GM18508 (cell line): ENCODE data around the gene DGKD.
"Not testable (repeated sequence)": the region's sequence is repeated elsewhere in the genome, so short reads cannot be mapped to it uniquely, and the experiment has no call there.

ENCODE experiments used
- ATAC-seq: cut with Tn5 transposase; IDR thresholded peaks from one replicate; pipeline ENCODE4 v1.9.1; 2021; ENCODE audit warnings: moderate number of reproducible peaks; ENCODE audit not compliant: insufficient read depth, unreplicated experiment

DGKD gene

DNA sequence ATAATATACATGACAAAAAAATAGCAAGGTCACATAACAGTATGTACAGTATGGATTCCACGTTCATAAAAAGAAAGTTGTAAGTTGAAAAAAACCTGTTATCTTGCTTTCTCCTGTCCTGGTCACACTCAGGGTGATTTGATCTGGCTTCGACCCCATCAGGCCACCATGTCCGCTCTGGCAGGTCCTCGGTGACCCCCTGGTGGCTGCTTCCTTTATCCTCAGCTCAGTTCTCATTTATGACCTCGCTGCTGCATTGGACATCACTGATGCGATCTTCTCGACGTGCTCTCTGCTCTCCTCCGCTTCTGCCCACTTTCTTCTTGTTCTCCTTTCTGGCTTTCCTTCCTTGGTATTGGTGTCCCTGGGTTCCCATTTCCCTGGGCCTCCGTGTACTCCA lies 29.7 kb downstream of the DGKD start:
- ATAC-seq: no peak

DNA sequence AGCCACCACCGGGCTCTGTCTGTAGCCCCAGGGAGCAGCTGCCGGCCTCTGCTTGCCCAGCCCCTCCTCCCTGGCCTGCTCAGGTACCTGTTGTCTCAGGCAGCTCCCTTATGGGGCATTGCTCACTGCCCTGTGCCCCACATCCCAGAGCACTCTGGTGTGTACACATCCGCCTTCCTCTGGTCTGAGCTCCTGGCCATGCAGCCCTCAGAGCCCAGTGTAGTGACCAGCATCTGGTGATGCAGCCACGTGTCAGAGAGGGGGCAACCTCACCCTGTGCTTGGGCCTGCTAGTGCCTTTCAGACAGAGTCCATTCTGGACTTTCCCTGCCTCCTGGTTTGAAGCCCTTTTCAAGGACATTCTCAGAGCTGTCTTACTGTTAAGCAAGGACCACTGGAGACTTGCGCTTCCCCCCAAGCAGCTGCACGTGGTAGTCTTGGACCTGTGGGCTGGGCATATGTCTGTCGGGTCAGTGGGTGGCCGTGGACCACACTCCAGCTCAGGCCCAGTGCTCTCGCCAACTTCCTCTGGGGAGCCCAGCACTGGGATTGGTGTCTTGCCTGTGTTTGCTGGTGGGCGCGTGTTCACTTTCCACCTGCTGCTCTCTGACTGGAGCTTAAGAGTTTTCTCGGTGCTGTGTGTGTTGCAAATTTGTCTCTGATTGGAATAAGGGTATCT lies 30.7 kb downstream of the DGKD start:
- ATAC-seq: no peak

DNA sequence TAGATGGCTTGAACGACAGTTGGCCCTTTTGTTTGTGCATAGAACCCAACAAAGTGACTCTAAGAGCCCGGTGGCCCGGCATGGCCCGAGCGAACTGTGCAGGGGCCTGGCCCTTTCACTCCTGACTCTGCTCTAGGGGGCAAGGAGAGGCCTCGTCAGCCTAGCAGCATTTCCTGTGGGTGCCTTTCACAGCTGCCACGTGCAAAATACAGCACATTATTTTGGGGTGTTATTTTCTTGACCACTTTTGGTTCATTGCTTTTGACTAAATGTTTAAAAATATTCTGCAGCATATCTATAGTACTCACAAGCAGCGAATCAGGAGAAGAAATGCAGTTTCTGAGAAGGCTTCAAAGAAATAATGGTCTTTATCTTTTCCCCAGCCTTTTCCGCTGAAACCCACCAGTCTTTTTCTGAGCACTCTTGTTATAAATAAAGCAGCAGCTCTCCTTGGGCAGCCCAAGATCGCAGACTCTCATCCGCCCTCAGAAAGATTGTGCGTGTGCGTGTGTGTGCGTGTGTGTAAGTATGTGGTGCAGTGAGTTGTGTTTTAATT lies 31.3 kb downstream of the DGKD start:
- ATAC-seq: peak; percentile 43

DNA sequence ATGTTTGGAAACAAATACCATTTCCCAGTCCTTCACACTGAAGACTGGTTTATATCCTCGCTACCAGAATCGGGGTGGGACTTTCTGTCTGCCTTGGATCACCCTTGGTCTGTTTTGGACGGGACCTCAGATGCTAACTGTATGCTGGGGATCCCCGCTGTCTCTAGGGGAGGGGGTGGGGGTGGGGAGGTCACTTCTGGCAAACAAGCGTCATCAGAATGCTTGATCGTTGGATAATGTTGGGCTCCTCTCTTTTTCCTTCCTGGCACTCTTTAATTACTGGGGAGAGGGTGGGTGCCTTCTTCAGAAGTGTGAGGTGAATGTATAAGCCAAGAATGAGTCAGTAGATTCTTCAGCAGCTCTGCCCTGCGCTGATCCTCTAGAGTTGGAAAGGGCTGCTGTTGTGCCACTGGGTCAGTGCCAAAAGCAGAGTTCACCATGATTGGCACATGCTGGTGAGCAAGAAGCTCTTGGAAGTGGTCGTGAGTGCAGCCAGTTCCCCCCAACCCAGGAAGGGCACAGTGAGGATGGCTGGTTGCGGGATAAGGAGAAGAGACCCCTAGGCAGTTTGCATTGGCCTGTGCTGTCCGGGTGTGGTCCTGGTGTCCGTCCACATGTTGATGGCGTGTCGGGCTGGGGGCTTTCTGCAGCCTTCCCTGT lies 32.2 kb downstream of the DGKD start:
- ATAC-seq: no peak

DNA sequence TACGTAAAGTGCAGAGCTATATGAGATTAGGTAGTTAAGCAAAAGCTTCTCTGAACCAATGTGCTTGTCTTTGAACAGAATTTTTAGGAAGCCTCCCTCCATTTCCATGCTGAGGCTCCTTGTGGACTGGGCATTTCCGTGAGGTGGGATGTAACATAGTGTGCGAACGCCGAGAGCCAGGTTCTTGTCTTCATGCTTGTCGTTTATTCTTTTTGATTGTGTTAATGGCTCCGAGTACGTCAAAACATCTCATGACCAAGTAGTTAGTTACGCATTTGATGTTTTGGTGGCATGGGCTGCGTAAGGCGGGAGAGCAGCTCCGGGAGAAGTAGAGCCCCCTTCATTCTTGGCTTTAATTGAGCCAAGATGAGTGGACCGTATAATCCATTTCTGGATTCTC lies 32.9 kb downstream of the DGKD start:
- ATAC-seq: no peak

DNA sequence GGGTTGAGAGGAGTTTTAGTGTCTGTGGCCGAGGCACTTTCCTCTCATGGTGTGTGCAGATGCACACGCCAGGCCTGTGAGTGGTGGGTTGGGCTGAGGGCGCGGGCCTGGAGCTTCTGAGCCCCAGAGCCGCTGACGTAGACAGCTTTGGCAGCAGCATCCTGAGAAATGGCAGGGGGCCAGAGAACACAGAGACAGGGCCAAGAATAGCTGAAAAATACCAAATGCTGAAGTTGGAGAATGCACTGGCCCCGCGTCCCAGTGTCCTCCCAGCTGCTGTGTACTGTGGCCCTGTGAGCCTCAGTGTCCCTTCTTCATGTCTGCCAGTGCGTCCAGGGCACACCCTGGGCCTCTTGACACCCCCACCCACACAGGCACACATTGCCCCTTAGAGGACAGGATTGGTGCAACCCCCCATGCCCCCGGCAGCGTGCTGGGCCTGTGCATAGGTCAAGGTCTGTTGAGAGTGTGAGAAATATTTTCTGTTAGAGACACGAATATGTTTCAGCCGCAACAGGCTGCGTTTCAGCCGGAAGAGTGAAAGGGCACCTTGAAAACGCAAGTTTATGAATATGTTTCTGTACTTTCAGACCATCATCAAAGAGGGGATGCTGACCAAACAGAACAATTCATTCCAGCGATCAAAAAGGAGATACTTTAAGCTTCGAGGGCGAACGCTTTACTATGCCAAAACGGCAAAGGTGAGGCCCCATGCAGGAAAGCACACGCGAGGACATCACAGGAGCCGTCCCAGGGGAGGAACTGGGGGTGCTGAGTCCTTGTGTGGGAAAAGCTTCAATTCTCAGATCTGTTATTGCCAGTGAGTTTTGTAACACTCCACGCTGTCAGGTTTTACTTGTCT lies 33.6 kb downstream of the DGKD start:
- ATAC-seq: no peak

DNA sequence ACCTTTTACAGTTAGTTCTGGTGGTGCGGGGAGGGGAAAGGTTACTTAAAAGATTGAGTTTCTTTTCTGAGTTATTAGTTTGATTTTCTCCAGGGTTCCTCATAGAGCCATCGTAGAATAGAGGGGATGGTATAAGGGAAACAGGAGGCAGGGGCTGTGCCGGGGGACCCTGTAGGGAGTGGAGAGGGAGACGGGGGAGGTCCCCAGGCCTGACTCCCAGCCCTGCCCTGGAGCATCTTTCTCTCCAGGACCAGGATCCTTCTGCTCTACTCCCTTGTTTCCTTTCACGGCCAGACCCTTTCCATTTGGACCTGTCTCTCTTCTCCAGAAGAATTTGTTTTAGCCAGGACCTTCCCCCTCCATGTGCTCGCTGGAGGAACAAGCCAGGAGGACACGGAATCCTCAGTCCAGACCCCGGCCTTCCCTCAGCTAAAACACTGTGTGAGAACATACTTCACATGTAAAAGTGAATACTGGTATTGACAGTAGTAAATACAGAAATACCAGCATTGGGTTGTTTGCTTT lies 35.4 kb downstream of the DGKD start:
- no peak for ATAC-seq

DNA sequence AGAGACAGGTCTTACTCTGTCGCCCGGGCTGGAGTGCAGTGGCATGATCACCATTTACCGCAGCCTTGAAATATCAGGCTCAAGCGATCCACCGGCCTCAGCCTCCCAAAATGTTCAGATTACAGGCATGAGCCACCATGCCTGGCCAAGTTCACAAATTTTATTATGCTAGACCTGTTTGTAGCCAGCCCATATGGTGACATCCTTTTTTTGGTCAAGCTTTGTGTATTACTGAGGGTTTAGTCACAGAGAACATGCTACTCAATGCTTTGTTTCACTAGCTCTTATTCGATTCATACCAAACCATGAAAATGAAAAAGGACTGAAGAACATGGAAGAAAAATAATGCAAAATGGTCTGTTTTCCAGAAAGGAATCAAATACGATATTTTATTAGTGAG lies 41.4 kb downstream of the DGKD start:
- no peak for ATAC-seq

DNA sequence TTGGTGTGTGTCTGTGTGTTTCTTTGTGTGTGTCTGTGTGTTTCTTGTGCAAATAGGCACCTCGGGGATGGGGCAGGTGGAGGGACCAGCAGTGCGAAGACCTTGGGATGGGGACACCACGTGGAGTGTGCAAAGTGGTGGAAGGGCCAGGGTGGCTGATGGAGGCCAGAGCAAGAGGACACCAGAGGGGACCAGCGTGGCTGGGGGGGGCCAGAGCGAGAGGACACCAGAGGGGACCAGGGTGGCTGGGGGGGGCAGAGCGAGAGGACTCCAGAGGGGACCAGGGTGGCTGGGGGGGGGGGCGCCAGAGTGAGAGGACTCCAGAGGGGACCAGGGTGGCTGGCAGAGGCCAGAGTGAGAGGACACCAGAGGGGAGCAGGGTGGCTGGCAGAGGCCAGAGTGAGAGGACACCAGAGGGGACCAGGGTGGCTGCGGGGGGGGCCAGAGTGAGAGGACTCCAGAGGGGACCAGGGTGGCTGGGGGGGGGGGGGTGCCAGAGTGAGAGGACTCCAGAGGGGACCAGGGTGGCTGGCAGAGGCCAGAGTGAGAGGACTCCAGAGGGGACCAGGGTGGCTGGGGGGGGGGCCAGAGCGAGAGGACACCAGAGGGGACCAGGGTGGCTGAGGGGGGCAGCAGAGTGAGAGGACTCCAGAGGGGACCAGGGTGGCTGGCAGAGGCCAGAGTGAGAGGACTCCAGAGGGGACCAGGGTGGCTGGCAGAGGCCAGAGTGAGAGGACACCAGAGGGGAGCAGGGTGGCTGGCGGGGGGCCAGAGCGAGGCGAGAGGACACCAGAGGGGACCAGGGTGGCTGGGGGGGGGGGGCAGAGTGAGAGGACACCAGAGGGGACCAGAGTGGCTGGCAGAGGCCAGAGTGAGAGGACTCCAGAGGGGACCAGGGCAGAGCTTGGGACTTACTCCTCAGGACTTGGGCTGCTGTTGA lies 42.7 kb downstream of the DGKD start:
- not testable (repeated sequence) for ATAC-seq

DNA sequence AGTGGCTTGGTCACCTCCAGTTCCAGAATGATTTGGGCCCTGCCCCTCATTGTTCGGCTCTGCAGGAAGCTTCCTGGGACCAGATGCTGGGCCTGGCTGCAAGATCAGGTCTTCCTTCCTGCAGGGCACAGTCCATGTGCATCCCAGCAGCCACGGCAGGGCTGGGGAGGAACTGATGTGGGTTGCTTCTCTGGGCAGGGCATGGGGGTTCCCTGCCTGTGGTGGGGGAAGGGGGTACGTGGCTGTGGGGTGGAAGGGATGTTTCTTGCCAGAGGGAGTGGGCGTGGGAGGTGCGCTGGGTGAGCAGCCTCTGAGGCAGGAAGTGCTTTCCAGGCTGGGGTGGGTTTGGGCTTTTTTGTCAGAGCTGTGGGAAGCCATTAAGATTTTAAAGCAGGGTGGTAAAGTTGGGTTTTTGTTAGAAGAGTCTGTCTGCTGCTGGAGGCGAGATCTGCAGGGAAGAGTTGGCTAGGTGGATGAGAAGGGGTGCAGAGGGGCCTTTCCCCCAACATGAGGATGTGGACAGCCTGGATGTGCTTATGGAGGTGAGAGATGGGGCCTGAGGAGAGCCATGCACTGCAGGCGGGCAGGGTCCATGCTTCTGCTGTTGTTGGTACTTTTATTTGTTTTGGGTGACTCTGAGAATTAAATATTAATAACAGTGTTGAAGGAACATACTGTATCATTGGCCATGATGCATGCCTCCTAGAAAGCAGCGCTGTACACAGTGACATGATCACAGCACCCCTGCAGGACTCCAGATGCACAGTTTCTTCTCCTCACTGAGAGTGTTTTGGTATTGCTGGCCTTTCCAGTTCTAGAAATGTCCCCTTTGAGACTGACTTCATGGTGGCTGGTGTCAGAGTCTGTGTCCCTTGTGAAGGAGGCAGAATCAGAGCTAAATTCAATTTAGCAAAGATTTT lies 45.3 kb downstream of the DGKD start:
- ATAC-seq: no peak

DNA sequence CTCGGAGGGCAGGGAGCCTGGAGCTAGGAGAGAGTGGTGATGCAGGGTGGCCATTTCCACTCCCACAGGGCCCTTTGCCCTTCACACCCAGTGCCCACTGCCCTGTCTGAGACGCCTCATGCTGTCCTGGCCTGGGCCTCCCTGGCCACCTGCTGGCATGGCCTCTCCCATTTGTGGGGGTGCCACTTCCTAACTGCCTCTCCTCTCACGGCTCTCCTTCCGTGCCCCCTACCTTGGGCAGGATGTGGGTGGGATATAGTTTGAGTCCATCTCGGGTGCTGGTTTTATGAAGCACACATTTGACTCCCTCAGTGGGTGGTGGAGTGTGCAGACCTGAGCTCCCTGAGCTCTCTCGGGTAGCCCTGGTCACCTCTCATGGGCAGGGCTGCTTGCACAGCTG lies 46.0 kb downstream of the DGKD start:
- no peak for ATAC-seq

DNA sequence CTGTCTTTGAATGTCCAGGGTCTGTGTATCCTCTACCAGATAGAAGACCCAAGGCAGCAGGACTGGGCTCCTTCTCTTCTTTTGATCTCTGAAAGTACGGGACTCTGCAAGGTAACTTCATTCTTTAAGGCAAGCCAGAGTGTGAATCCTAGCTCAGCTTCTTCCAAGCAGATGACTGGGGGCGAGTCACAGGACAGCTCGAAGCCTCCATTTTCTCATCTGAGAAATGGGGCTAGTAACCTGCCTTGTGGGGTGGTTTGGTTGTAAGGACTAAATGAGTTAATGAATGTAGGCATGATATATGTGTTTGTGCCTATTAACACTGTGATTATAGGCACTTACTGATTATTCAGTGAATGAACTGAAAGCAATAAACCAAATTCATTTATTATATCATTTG lies 46.7 kb downstream of the DGKD start:
- no peak for ATAC-seq

DNA sequence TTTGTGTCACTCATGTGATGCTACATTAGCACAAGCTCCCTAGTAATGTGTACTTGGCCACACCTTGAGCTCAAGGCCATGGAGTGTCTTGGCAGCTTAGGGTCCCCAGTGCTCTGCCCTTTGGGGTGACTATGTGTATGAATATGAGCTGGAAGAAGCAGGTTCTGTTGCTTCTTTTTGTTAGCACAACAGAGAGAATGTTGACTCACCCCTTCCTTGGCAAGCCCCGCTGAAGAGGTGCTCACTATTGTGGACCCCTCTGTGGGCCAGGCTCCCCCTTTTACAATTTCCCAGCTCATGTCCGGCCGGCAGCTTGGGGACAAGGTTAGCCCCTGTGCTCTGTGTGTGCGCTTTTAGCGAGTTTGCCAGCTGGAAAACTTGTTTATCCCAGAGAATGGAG lies 48.1 kb downstream of the DGKD start:
- no peak for ATAC-seq

DNA sequence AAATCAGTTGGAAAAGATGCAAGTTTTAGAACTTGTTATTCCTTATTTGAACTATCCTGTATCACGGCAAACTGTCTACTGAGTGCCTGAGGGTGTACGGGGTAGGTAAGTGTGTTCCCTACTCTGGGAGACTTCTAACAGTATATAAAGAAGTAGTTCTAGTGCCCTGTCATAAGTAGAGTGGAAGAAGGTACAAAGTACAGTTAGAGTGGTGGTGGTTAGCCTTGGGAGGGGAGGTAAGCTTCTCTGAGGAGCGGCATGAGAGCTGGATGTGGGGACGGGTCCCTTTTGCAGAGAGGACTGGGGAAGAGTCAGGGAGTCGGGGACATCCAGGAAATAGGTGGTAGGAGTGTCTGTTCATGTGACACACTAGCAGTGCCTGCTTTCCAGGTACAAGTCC lies 48.5 kb downstream of the DGKD start:
- no peak for ATAC-seq

DNA sequence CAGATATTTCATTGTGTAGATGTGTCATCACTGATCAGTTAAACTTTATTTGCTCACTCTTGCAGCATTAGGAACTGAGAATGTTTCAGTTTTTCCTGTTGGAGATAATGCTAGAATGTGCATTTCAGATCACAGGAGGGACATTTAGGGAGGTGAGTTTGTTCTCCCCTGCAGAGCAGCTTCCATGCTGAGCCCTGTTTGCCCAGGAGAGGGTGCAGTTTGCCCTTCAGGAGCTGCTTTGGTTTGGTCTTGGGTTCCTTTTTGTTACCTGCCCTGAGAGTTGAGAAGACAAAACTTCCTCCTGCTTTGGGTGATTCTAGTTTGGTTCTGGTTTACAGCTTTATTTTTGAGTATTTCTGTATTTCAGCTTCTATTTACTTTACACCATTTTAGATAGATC lies 49.9 kb downstream of the DGKD start:
- no peak for ATAC-seq

DNA sequence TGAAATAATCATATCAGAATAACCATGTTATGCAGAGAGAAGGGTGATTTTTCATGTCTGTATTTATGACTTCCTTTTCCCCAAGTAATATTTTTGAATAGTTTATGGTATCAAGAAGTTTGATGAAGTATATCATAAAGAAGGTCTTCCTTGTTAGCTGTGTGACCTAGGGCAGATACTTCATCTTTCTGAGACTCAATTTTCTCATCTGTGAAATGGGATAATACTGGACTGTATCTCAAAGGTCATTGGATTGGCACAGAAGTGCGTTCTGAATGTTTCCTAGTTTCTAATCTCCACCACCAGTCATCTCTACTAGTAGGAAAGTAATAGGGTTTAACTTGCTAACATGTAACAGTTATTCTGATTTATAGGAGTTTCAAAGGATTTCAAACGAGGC lies 52.6 kb downstream of the DGKD start:
- no peak for ATAC-seq

DNA sequence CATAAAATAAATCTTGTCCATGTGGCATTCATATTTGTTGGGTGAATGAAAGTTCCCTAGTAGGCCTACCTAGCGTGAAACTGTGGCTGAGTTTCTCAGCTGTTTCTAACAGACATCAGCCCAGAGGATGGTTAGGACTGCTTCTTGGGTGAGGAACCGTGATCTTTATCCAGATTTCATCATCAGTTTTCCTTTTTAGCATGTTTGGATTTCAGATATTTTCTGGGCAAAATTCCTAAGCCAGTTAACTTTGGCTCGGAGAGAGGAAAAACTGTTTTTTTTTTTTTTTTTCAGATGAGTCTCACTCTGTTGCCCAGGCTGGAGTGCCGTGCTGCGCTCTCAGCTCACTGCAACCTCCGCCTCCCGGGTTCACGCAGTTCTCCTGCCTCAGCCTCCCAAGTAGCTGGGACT lies 53.5 kb downstream of the DGKD start:
- no peak for ATAC-seq

DNA sequence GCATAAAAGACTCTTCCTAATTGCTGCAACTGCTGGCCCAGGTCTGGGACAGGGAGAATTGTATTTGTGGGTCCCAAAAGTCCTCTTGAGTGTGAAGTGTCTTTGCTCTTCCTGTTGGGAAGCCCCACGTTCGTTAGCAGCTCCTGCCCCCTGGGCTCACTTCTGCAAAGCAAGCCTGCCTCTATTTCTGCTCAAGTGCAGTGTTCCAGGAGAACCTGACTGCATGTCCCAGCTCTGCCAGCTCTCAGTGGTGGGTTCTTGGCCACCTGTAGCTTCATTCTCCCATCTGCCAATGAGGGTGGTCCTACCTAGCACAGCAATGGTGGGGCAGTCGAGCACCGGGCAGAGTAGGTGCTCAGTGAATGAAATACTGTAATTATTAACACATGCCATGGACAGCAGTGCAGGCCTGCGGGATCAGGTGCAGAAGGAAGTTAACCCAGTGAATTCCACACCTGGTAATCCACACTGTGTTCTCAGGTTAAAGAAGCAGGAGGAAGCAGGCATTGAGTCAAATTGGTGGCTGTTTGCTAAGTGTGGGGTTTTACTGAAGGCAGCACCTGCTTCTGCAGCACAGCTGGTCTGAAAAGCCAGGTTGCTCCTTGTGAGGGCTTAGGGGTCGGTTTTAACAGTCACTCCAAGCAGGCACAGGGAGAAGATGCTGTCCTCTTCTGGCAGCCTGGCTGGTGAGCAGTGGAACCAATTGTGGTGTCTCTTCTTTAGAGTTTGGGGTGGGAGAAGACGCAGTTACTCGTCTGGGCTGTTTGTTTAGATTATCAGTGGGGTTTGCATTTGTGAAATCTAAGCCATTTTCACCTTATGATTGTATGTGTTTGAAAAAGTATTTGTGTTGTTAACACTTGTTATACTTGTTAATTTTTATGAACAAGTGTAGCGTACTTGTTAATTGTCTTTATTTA lies 54.3 kb downstream of the DGKD start:
- ATAC-seq: no peak
